ENCODE measurements around the gene ADARB2.

- TF ChIP-seq ZFX (IDR thresholded peaks at IDR 0.05; ENCODE audit: borderline replicate concordance) (no peak), CTCF (IDR thresholded peaks at IDR 0.05) (no peak)
These were observed 327.9 kb downstream of the ADARB2 start for GRCh38 chr10:1409392-1409791.
